NCI-H226 (cell line): ENCODE data around the gene ZNF716.
"Not testable (repeated sequence)": the region's sequence is repeated elsewhere in the genome, so short reads cannot be mapped to it uniquely, and the experiment has no call there.

Experiments used
- DNase-seq: peaks from one replicate; pipeline ENCODE4 v3.0.0-alpha.2; 2015

Gene ZNF716

DNA sequence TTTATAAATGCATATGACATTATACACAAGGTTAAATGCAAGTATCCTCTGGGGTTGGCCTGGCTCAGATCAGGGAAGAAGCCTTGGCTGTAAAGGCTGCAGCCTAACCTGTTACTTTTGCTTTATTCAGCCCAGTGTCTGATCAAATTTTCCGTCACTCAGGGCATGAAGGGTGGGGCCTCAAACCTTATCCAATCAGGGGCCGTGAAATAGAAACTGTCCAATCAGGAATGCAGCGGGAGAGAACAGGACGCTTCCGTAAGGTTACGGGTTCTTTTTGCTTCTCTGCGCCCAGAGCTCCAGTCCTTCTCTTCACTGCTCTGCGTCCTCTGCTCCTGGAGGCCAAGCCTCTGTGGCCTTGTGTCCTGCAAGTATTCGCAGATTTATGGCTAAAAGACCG, at the start of gene ZNF716:
ZNF716 (plus strand) TSS at position 274 of the 400 bp plus-strand sequence; CDS start at position 386, 112 bp downstream.
- no peak for DNase-seq

DNA sequence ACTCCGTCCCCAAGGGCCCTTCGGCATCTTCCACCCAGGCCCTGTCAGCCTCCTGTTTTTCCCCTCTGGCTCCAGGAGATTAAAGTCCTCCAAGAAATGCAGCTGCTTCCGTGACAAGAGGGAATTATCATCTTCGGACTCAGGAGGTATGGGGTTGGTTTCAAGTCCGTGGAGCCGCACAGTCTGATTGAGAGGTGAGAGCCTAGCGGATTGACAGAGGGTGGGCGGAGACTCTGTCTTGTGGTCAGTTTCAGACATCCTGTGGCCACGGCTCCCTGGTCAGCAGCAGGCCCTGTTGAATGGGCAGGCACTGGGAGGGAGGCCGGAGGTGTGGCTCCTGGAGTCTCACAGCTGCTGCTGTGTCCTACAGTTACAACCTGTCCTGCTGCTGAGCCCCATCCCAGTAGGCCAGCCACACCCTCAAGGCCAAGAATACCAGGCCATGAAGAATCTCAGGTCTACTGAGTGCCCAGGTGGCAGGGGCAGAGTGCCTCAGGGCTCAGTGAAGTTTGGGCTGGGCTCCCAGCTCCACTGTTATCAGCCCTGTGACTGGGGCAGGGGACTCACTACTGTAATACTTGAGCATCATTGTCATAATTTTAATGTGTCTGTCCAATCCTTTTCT, 49.3 kb upstream of the ZNF716 start:
- DNase-seq, result no peak

DNA sequence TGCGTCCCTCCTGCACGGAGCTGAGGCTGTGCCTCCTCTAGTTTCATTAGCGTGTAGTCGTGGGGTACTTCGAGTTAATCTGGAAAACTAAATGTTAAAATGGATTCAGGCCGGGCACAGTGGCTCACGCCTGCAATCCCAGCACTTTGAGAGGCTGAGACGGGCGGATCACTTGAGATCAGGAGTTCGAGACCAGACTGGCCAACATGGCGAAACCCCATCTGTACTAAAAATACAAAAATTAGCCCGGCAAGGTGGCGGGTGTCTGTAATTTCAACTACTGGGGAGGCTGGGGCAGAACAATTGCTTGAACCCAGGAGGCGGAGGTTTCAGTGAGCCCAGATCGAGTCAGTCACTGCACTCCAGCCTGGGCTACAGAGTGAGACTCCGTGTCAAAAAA, 46.9 kb upstream of the ZNF716 start:
- DNase-seq, result not testable (repeated sequence)

DNA sequence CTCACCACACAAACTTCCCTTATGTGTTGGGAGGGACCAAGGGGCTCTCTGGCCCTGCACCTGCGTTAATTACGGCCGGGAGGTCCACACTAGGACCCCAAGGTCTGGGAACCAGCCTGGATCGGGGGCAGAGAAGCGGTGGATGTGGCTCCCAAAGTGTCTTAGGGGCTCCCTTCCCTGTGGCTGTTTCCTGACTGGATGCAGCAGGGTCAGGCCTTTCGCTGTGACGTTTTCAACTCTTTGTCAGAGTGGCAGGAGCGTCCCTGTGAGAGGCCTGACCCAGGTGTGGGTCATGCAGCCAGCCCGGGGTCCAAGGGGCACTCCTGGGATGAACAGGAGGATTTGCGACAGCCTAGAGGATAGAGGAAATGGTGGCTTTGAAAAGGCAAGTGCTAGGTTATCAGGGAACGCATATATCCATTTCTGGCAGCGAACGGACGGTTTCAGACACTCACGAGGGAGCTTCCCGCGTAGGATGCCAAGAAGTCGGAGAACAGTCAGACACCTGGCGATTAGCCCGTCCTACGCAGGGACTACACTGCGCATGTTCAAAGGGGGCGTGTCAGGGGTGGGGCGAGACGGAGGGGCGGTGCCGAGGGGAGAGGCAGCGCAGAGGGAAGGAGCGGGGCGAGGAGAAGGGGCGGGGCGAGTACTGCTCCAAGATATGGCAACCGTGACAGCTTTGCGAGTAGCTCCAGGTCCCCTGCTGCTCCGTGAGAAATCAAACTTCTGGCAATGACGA, 46.2 kb upstream of the ZNF716 start:
- no peak for DNase-seq

DNA sequence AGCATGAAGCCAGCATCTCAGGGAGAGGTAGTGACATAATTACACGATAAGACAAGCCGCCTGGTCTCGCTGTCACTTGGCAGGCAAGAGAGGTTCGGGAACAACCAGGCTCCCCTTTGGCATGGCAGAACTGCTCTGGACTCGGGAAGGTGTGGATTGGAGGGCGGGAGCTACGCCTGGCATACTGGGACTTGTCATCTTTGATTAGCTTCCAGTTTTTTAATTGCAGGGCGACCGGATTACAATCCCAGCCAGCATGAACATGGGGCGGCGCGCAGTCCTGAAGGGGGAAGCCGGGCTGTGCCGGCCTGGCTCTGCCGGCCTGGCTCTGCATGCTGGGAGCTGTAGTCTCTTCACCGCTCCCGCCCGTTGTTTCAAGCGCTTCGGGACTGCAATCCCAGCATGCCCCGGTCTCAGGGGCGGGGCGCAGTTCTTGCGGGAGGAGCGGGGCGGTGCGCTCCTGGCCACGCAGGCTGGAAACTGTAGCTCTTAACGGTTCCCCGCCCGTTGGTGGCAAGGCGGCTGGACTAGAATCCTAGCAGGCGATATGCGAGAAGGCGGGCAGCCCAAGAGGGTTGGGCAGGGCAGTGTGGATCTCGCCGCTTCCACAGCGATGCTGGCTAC, 45.5 kb upstream of the ZNF716 start:
- no peak for DNase-seq

DNA sequence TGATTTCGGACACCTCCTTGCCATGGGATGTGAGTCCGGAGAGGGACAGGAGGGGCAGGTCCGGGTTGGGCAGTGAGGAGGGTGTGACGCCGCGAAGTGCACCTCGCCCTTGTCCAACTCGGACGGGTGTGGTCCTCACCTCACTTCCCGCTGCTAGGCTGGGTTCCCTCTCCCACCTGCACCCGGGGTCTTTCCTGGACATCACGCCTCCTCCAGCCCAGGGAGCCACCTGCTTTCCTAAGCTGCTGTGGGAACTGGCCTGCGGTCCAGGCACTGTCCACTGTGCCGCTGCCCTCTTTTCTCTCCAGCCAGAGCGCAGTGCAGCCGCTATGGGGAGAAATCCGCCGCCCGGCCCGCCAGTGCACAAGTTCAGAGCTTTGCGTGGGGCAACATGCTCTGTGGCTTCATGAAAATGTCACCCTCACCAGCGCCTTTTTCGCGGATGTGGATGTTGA, 45.0 kb upstream of the ZNF716 start:
- no peak for DNase-seq

DNA sequence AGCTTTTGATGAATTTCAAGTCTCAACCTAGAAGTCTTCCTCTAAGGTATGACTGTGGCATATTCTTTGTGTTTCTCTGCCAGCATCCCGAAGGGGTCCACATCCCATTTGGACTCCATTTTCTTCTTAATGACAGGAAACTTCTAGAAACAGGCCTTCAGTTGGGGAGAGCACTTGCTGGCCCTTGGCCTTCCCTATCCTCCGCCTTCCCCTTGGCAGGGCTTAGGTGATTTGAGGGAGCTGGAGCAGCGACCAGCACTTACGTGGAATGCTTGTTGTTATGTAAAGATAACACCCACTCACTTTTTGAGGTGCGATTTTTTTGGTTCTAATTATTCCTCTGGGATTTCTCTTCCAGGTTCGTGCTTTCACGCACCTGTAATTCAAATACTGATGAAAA, 42.9 kb upstream of the ZNF716 start:
- DNase-seq, result no peak

DNA sequence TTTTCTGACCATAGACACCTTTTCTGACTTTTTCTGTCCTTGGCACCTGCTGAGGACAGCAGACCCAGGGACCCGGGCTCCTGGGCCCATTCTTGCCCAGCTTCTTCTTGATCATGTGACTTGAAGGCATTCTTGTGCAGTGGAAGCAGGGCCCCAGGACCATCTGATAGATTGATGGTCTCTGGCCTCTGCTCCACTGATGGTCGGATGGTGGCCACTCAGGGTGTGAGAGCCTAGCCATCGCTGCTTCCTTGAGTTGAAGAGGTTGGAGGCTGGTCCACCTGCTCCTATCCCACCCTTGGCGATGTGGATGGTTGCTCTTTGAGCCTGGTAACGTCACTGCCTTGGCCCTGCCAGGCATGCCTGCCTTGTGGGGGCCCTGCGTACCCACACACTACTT, 37.8 kb upstream of the ZNF716 start:
- no peak for DNase-seq

DNA sequence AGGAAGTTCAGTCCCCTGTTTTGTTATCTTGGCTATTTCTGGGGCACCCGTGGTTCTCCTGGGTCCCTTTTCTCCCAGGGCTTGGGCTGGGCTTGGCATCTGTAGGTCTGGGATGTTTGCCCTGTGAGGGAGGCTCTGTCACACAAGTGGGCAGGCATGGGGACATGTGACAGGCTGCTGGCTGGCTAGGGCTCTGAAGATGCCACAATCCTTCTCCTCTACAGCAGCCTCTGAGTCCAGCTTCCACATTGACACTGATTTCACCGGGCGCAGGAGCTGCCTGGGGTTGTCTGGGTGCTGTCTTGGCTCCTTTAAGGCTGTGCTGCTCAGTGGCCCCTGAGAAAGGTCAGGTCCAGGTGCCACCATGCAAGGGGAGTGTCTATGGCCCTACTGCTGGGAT, 37.4 kb upstream of the ZNF716 start:
- DNase-seq, result no peak

DNA sequence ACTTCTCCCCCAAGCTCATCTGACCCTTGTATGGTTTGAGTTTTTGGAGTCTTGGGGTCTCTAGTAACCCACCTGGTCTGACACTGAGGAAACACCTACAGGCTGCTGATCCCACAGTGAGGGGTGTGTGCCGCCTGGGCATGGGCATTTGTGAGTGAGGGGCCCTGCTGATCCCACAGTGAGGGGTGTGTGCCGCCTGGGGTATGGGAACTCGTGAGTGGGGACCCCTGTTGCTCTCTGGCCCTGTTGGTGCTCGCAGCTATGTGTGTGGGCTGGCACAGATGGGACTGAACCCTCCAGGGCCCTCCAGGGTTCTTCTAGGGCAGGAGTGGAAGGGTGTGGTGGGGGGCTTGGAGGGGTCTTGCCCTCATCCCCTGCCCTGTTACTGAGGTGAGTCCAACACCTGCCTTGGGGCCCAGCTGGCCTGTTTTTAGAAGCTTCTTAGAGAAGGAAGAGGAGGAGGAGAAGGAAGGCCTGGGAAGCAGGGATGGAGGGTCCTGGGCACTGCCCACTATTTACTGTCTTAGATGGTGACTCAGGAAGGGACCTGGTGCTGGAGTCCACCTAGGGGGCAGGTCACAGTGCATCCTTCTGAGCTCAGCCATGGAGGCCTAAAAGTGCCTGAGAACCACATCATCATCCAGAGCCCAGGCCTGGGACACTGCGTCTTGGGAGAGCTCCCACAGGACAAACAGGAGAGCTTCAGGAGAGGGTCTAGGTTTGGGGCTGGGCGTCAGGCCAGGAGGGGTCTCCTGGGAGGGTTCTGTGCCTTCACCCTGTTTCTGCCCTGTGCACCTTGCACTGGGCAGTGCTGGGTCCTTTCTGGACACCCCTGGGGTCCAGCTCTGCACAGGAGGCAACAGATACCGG, 36.2 kb upstream of the ZNF716 start:
- no peak for DNase-seq

DNA sequence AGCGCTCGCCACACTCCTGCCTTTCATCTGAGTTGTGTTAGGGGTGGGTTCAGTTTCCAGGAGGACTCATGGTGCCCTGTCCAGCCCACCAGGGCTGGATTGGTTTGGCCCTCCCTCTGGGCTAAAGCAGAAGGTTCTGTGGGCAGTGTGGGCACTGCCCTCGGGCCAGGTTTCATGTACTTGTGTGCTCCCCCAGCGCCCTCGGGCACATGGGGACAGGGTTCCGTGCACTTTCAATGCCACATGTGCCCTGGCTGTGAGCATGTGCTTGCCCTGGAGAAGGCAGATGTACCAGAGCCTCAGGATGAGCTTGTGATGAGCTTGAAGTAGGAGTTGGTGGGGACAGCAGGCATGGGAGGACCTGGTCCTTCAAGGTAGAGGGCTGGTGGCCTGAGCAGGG, 35.6 kb upstream of the ZNF716 start:
- no peak for DNase-seq

DNA sequence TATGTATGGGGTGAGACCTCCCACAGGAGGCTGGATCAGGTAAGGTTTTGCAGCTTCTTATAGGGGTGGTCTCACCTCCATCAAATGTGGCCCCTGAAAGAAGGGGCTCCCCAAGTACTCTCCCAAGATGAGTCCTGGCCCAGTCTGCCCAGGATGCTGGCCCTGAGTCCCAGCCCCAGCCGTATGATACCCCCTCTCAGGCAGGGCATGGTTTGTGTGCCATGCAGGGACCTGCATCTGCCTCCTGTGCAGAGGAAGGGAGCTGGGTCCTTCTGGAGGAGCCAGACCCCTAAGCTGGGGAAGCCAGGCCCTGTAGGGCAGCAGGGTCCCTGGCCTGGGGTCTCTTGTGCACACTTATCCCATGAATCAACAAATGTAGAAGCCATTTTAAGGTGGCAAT, 35.1 kb upstream of the ZNF716 start:
- no peak for DNase-seq

DNA sequence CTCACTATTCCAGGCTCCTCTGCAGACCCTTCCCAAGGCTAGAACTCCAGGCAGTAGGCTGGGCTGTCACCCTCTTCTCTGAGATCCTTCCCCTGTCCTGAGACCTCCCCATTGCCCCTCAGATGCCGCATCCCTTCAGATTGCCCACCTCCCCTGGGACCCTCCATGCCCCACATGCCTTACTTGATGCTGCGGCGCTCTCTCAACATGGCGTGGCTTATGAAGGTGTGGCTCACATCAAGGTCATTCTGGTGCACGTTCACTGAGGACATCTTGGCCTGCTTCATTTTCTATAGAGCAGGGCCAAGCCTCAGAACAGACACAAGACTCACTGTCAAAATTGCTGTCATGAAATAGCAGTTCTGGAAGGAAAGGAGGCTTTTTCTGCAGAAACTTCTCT, 34.7 kb upstream of the ZNF716 start:
- DNase-seq, result no peak

DNA sequence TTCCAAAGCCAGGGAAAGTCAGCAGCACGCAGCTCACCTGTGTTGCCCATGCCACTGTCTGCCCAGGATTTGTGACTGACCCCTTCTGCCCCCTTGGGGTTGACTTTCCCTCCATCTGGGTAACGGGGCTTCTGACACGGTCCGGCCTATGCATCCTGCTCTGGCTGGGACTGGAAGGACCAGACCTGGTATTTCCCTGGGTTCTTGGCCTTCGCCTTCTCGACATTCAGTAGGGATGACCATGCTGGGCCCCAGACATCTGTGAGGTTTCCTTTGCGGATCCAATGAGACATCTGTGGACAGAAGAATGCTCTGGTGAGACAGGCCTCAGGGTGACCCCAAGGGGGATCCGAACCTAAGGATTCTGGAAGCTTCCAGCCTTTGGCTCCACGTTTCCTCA, 34.2 kb upstream of the ZNF716 start:
- no peak for DNase-seq

DNA sequence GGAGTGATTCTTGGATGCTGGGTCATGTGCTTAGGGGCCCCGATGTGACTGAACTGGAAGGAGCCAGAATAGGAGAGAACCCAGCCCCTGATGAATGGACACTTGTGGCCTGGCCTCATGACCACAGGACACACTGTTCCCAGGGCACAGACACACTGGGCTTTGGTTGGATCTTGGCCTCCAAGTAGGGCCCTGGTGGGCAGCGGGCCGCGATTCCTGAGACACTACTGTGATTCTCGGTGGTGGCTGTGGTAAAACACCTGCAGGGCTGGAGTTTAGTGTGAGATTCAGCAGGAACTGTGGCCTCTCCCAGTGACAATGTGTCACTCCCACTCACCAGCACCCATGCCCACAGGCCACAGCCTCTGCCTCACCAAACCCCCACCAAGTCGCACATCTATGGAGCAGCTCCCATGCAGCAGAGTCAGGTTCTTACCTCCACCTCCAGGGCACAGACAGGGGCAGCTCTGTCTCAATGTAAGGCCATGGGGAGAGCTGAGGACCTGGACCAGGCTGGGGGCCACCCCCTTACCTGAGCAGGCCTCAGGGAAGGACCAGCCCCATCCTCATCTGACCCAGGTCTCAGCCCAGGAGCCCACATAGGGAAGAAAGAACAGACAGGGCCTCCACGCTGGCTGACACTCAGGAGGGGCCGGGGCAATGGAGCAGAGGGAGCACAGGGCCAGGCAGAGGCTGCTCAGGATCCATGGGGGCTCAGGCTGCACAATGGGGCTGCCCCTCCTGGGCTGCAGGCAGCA, 33.2 kb upstream of the ZNF716 start:
- DNase-seq, result no peak

DNA sequence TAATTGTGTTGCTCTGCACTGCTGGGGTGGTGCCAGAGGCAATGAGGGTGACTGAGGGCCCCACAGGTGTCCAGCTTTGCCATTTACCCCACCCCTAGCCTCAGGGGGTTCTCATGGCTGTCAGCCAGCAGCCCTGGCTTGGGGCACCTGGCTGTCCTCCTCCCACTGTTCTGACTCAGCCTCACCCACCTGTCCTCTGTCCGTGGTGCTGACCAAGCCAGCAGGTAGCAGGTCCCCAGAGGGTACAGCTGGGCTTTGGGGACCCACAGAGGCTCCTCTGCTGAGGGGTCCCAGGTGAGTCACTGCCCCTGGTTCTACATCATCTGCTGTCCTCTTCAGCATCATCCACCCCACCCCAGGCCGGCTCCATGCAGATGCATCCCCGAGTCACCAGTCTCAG, 32.2 kb upstream of the ZNF716 start:
- no peak for DNase-seq

DNA sequence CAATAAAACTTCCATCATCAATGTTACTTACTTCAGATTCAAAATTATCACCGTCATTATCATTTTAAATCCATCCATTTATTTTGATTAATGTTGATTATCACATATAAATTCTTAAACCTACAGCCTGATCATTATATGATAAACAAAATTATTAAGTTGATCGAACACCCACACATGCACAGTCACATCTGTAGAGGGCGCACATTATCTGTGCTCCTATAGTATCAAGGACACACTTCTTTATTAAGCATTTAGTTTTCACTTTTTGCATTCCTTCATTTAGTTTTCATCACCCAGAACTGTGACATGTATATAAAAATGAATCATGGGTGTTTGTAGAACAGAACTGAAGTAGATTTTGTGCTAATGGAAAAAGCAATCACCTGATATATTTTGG, 26.2 kb upstream of the ZNF716 start:
- DNase-seq, result no peak

DNA sequence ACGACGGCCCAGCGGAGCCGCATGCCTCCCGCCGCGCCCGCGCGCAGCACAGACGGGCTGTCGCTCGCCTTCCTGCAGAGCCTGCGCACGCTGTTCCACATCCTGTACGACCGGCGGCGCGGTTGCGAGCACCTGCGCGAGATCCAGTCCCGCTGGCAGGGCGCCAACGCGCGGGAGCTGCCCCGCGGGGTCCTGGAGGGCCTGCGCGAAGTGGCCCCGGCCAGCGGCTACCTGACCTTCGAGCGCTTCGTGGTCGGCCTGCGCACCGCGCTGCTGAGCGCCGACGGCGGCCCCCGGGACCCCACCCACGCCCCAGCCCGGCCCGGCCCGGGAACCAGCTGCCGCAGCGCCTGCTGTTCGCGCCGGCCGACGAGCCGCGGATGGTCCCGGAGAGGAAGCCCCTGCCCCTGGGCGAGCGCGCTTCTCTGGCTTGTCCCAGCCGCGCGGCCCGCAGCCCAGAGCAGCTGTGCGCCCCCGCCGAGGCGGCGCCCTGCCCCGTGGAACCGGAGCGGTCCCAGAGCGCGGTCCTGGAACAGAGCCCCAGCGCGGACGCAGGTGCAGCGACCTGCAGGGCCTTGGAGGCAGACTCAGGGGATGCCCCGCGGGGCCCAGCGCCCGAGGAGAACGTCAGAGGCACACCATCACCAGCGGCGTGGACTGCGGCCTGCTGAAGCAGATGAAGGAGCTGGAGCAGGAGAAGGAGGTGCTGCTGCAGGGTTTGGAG, 25.3 kb upstream of the ZNF716 start:
- DNase-seq, result no peak

DNA sequence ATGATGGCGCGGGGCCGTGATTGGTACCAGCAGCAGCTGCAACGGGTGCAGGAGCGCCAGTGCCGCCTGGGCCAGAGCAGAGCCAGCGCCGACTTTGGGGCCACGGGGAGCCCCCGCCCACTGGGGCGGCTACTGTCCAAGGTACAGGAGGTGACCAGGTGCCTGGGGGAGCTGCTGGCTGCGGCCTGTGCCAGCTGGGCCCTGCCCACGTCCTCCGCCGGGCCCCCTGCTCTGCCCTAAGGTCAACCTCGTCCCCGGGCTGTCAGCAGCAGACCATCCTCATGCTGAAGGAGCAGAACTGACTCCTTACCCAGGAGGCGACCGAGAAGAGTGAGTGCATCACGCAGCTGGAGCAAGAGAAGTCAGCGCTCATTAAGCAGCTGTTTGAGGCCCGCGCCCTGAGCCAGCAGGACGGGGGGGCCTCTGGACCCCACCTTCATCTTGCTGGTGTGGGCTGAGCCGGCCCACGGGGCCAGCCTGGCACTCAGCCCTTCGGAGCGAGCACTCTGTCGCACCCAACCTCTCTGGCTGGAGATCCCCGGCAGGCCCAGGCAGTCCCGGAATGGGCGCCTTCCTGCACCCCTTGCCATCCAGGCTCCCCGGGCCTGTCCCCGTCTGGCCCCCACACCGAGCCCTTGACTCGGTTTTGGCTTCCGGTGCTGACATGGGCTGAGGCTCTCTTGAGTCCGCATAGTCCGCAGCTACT, 24.6 kb upstream of the ZNF716 start:
- DNase-seq, result no peak

DNA sequence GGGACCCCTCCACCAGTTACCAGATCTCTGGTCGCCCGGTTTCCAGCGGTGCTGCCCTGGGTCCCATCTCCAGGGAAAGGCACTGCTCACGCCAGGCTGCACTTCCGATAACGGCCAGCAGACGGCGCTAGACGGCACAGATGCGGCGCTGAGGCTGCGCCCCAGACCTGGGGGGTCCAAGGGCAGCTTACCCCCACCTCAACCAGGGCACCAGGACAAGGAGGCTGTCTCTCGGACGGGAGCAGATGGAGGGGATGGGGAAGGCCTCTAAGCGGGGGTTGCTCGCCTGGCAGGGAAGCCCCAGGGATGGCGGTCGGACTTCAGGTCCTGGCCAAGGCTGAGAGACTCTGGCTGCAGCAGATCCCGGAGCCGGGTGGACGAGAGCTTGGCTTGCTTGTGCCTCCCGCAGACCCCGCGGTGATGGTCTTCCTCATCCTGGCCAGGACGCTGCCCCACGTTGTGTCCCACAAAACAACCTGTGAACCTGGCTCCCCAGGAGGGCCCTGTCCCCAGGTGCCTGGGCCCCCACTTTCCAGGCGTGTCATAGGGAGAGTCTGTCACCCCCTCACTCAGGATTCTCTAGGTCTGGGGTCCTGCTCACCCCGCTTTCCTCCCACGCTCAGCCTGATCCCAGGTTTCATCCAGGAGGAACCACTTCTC, 23.9 kb upstream of the ZNF716 start:
- DNase-seq, result no peak

DNA sequence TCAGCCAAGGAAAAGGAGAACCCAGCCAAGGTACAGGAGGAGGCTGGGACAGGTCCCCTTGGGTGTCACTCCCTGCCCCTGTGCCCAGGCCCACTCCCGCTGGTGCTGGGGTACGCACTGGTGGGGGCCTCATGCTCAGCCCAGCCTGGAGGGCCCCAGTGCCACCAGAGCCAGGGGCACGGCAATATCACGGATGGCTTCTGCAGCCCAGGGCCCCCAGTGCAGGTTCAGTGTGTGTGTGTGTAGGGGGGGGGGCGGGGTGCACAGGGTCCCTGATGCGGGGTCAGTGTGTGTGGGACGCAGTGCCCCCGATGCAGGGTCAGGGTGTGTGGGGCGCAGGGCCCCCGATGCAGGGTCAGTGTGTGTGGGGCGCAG, 23.4 kb upstream of the ZNF716 start:
- no peak for DNase-seq
